ENCODE measurements around the gene WNT2B. TPM values are rescaled to one million over a fixed set of nuclear protein-coding genes. Genes with fewer than 3 reads are reported as not detected.

WNT2B gene
- total RNA-seq (2021; ENCODE audit: unreplicated experiment) (1.6 TPM), Bru-seq, nascent RNA (percentile 33 among the genes with signal in this experiment), BruChase-seq, experiment 1, labeled RNA remaining after a 2-hour chase (percentile 42 among the genes with signal in this experiment), BruChase-seq, experiment 2, labeled RNA remaining after a 6-hour chase (percentile 44 among the genes with signal in this experiment)
- polyA plus RNA-seq (2012; ENCODE audit: insufficient read length): 2.0 TPM
- long read RNA-seq, partial matches to known transcripts: 0 of 4 reads
- long read RNA-seq, other reads (novel, unspliced or antisense): 2 of 4 reads

DNA sequence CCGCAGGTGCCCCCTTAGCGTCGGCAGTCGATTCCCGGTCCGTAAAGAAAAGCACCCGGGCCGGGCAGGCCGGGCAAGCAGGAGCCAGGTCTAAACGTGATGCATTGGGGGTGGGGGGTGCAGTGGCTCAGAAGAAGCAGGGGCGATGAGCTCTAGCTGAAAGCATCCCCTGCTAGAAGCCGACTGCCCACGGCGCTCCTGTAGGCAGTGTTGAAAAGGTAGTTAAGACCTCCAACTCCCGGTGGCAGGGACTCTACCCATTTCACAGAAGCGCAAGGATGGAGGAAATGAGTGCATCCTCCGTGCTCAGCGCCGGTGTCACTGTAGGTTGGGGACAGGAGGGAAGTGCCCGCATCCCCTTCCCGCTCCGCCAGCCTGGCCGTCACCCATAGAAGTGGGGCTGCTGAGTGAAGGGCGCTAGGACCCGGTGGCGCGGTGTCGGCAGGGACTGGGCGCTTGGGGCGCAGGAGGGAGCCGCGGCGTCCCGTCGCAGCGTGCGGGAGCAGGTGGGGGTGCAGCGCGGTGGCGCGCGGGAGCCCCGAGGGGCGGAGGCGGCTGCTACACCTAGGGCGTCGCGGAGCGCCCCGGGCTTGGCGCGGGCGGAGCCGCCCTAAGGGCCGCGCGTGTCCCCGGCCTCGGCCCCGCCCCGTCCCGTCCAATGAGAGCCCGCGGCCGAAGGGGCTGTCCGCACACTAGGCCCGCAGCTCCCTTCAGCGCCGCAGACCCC, at the start of gene WNT2B:
Gene WNT2B, plus strand, starts transcription at position 688 of the 727 bp plus-strand sequence. CDS start 298 bp downstream, outside the sequence.
- ChIA-PET POLR2A (interaction anchor here (0.6 kb wide), 1 partner anchor 36 kb away, joined by 3 read pairs; no protein-coding TSS in a partner anchor), CTCF (no interaction called here)
- peak within 1 kb of the TSS; percentile 50 to 65 for H3K4me3 ChIP-seq (ENCODE audit: low read depth in 2 of 2, low read length in 2 of 2)
- TF ChIP-seq POLR2AphosphoS5 (IDR thresholded peaks at IDR 0.05; ENCODE audit: low read depth, low read length) (no peak), REST (IDR thresholded peaks at IDR 0.05; ENCODE audit: insufficient read depth in 1 of 2, low read depth in 2 of 2, low read length in 1 of 2) (no peak), TCF7L2 (IDR thresholded peaks at IDR 0.05; ENCODE audit: low read depth, low read length) (no peak), SIN3A (IDR thresholded peaks at IDR 0.05; ENCODE audit: borderline replicate concordance, insufficient read depth, low read depth, low read length) (no peak), CTCF (IDR thresholded peaks at IDR 0.05) (no peak)
- DNase-seq (ENCODE audit: low read depth, low spot score) (no peak), ATAC-seq (peak; percentile 80)
- intact Hi-C loops (cut with micrococcal nuclease; ENCODE audit: unreplicated experiment): loop anchor here (10.0 kb wide), 1 partner anchor 106 kb away; the partner anchor contains the start of genes CAPZA1 and ST7L
- no peaks in the 10 kb centered on the region for H3K36me3 ChIP-seq (ENCODE audit: control insufficient read depth, insufficient read depth, low read length)
- no peaks in the 10 kb centered on the region for H3K27me3 ChIP-seq (ENCODE audit: control insufficient read depth, insufficient read depth, low read length)
- H3K27ac ChIP-seq (ENCODE audit: low read length): no peak within 1 kb of the TSS
- in situ Hi-C loops (cut with HindIII; ENCODE audit: low pct_unique_long_range_greater_than_20kb, low sequenced_read_pairs): no loop called here
- H3K9me3 ChIP-seq (ENCODE audit: control insufficient read depth, insufficient read depth, low read depth, low read length): no peaks in the 10 kb centered on the region
- H3K4me1 ChIP-seq (ENCODE audit: control insufficient read depth, insufficient read depth, low read length): no peaks in the 10 kb centered on the region
- BruUV-seq (replicated peaks): no TSS peak

DNA sequence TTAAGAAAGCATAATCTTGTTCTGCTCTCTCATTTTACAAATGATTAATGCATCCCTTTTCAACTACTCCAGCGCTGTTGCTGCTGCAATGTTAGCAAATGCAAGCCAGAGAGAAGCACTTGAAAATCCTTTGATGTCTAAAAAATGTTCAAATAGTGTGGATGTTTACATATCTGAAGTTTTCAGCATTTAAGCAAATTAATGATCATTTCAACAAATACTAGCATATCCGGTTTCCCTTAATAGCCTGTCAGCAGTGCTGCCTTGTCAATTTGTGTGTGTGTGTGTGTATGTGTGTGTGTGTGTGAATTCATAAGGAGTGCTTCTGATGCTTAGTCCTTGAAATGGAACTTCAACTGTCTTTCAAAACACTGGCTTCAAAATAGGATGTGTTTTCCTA, 48.1 kb upstream of the WNT2B start:
- ATAC-seq (no peak), DNase-seq (ENCODE audit: low read depth, low spot score) (no peak)
- in situ Hi-C loops (cut with HindIII; ENCODE audit: low pct_unique_long_range_greater_than_20kb, low sequenced_read_pairs) (no loop called here), intact Hi-C loops (cut with micrococcal nuclease; ENCODE audit: unreplicated experiment) (no loop called here)
- TF ChIP-seq REST (IDR thresholded peaks at IDR 0.05; ENCODE audit: insufficient read depth in 1 of 2, low read depth in 2 of 2, low read length in 1 of 2) (no peak), TCF7L2 (IDR thresholded peaks at IDR 0.05; ENCODE audit: low read depth, low read length) (no peak), SIN3A (IDR thresholded peaks at IDR 0.05; ENCODE audit: borderline replicate concordance, insufficient read depth, low read depth, low read length) (no peak), CTCF (IDR thresholded peaks at IDR 0.05) (no peak), POLR2AphosphoS5 (IDR thresholded peaks at IDR 0.05; ENCODE audit: low read depth, low read length) (no peak)
- CTCF ChIA-PET: no interaction called here
- Histone ChIP-seq H3K4me1 (ENCODE audit: control insufficient read depth, insufficient read depth, low read length) (no peaks in the 10 kb centered on the region), H3K27me3 (ENCODE audit: control insufficient read depth, insufficient read depth, low read length) (no peaks in the 10 kb centered on the region), H3K27ac (ENCODE audit: low read length) (no peak overlapping the region), H3K36me3 (ENCODE audit: control insufficient read depth, insufficient read depth, low read length) (no peaks in the 10 kb centered on the region), H3K9me3 (ENCODE audit: control insufficient read depth, insufficient read depth, low read depth, low read length) (no peaks in the 10 kb centered on the region), H3K4me3 (ENCODE audit: low read depth in 2 of 2, low read length in 2 of 2) (no peak overlapping the region)
- BruUV-seq (replicated peaks): no TSS peak
- POLR2A ChIA-PET: no interaction called here

All from Panc1 (cell line).